ENCODE measurements around the gene SCARF2.

GRCh38 chr22:20439556-20439927 is 1.9 kb upstream of the SCARF2 start:
- TF ChIP-seq EZH2phosphoT487 (IDR thresholded peaks at IDR 0.05; ENCODE audit: borderline replicate concordance, low read length) (no peak), CTCF (IDR thresholded peaks at IDR 0.05; ENCODE audit: low read depth, low read length, poor library complexity, severe bottlenecking) (no peak)
